HT-29 (cell line): ENCODE measurements around the gene COQ9. TPM values are rescaled to one million over a fixed set of nuclear protein-coding genes. Genes with fewer than 3 reads are reported as not detected.
"Not testable (repeated sequence)": the region's sequence is repeated elsewhere in the genome, so short reads cannot be mapped to it uniquely, and the experiment has no call there.

Source experiments
- DNase-seq: peaks from one replicate; pipeline ENCODE4 v3.0.0-alpha.2; 2015; ENCODE audit warnings: low spot score
- total RNA-seq: library from RNA; depleted of rRNA; stranded (reverse); fragments of >200 nt; shearing (Covaris generic); gene quantifications from 2 replicates; pipeline ENCODE4 v1.2.3, GENCODE V29; 2014; rRNA removed

COQ9 gene, protein sequence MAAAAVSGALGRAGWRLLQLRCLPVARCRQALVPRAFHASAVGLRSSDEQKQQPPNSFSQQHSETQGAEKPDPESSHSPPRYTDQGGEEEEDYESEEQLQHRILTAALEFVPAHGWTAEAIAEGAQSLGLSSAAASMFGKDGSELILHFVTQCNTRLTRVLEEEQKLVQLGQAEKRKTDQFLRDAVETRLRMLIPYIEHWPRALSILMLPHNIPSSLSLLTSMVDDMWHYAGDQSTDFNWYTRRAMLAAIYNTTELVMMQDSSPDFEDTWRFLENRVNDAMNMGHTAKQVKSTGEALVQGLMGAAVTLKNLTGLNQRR
- total RNA-seq: 54.1 and 65.4 TPM in 2 replicates

DNA sequence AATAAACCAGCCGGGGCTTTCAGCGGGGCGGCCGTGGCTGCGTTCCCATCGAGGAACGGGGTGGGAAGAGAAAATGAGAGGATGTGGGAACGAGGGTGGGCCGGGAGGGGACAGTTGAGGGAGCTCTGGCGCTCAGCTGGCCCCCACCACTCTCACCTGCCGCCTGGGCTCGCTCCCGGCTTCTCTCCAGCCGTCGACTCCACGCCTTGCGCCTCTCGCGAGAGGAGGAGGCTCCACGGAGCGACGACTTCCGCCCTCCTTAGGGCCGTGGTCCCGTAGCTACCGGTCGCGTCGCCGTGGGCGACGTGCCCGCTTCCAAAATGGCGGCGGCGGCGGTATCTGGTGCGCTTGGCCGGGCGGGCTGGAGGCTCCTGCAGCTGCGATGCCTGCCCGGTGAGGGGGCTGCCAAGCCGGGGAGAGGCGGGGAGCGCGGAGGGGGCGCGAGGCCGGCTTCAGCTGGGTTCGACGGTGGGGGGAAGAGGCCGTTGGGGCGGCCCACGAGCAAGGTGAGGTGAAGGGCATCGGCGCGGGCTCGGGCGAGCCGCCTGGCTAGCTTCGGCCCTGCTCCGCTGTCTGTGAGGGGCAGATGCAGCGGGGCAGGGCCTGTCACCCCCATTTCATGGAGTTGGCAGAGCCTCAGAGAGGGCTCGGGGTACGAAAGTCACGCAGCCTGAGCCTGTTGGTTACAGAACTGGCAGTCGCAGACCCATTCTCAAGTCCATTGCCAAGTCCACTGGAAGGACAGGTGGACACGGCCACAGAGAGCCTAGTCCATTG, at the start of gene COQ9, which contains the start of gene CIAPIN1:
TSS of gene COQ9 (plus strand) at position 294 of the 777 bp plus-strand sequence. CDS start at position 321, 27 bp downstream.
TSS of gene CIAPIN1 (minus strand) at position 200 of the 777 bp plus-strand sequence. CDS start 6,457 bp downstream, outside the sequence.
- peak; percentile 92 for DNase-seq

DNA sequence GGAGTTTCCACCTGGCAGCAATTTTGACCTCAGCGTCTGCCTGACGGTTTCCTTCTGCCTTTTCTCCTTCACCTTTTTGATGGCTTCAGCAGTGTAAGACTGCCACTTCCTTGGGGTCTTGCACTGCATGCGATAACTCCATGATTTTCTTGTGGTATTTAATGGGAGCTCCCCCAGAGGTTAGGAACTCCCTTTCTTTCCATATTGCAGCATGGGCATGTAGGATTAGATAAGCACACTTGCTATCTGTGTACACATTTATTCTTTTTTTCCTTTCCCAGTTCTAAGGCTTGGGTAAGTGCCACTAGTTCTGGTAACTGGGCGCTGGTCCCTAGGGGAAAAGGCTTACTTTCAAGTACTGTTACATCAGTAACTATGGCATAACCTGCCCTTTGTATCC, 49.8 kb upstream of the COQ9 start:
- DNase-seq: not testable (repeated sequence)

- DNase-seq: no peak
Observed at GRCh38 chr16:57401943-57402640, 45.2 kb upstream of the COQ9 start.

GRCh38 chr16:57403965-57404817, 43.1 kb upstream of the COQ9 start, which contains the start of gene CCL17:
TSS of gene CCL17 (plus strand) at chr16:57404767. CDS start at chr16:57413933, 9,166 bp downstream.
- no peak for DNase-seq

DNA sequence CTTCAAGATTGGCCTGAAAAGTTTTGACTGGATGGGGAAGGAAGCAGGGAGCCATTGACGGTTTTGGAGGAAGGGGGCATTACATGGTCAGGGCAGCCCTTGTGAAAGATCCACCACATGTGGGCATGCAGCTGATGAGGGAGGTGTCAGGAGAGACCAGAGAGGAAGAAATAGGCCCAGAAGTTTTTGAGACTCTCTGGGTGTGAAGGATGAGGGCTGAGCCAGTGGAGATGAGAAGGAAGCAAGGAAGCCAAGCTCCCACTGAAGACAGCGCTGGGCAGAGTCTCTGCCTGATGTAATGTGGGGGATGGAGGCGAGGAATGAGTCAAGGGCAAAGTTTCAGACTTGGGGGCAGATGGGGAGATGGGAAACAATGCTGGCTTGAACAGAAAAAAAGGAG, 42.2 kb upstream of the COQ9 start:
- no peak for DNase-seq

GRCh38 chr16:57406881-57407280, 40.4 kb upstream of the COQ9 start:
- DNase-seq: no peak

GRCh38 chr16:57407521-57408353, 39.5 kb upstream of the COQ9 start:
- DNase-seq: no peak

DNA sequence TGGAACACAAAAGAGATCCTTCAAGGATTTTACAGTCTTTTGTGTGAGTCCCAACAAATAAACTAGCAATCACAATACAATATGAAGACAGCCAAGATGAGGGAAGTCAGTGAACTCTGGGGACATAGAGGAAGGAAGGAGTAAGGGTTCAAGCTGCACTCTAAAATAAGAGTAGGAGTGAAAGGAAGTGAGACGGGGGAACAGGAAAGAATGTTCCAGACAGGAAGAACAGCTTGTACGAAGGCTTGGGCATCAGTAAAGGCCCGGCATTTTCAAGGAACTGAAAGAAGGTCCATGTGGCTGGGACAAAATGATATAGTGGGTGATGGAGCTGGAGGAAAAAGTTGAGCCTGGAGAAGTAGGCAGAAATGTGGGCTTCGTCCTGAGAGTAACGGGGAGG, 38.2 kb upstream of the COQ9 start:
- no peak for DNase-seq

- DNase-seq: no peak
Observed at GRCh38 chr16:57409870-57410587, 37.2 kb upstream of the COQ9 start.

DNA sequence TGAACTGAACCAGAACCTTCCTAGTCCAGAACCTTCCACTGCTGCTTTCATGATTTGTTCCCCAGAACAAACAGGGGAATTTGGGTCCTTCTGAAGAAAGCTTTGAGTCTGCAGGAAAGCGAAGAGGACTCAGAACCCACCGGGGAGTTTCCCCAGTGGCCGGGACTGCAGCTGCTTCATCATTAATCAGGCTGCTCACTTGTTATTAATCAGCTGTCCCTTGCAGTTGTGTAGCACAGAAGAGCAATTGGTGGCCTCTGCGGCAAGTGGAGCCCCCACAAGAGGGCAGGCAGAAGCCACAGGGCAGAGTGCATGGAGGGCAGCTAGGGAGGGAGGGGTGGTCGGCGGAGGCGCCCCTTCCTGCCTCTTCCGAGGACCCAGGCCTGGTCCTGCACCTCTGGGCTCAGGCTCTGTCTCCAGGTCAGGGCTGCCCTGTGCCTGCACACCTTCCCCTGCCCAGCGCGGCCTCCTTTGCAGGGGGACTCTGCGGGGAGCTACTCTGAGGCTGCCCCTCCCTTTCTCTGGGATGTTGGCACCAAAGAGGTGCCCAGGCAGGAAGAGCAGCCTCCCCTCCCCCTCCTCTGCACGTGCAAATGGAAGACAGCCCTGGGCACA, 35.8 kb upstream of the COQ9 start:
- no peak for DNase-seq

DNA sequence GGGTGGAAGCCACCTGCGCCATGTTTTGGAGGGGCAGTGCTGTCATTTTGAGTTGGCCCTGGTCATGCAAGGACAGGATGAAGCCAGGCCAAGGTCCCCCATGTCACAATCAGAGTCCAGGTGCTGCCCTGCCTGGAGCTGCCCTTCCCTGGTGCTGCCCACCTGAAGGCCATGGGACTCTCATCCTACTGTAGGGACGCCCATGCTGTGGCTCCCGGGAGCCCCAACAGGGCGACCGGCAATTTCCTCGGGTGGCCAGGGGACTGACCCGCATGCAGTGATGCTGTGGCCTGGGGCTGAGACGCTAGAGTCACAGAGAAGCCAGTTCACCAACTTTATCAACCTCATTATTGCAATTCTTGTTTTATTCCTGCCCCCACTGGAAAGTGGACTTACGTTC, 34.7 kb upstream of the COQ9 start:
- no peak for DNase-seq

DNA sequence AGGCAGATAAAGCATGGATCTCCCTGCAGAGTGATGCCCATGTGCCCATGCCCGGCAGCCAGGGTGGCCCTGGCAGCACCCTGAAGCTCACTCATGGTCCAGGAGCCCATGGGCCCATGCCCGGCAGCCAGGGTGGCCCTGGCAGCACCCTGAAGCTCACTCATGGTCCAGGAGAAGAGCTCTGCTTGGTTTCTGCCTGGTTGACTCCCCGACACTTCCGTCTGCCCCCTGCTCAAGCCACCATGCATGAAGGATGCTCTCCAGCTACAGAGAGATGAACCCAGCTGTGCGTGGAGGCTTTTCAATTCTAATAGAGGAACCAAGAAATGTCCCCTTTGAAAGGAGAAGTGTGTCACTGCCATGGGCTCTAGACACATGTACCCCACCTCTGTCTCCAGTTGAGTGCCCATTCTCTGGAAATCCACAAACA, 34.0 kb upstream of the COQ9 start:
- no peak for DNase-seq

DNA sequence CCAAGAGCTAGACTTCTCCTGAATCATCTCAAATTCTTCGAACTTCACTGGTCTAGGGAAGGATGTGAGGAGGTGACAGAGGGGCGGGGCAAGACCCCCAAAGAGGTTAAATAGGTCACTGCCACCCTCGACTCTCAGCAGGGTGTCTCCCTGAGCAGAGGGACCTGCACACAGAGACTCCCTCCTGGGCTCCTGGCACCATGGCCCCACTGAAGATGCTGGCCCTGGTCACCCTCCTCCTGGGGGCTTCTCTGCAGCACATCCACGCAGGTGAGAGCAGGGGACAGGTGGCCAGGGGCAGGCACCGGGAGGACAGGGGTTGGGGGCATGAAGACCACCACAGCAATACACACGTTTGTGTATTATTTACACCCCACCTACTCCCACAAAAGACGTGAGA, 33.5 kb upstream of the COQ9 start:
- DNase-seq: no peak

- no peak for DNase-seq
Observed at GRCh38 chr16:57416084-57416483, 31.2 kb upstream of the COQ9 start.

DNA sequence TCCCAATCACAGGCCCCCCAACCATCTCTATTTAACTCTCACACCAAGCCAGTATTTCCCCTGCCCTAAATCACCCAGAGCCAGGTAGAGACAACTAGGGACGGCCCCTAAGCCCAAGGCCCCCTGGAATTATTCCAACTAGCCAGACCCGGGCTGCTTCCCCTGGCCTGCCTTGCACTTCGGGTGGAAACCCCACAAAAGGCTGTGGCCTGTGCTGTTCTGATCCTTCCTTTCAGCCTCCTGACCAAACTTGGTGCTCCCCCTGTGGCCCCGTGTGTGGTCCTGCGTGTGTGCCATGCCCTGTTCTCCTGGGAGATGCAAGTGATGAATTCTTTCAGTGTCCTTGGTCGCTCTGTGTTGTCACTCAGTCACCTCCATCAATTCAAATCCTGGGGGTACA, 27.8 kb upstream of the COQ9 start:
- DNase-seq: no peak

GRCh38 chr16:57422026-57422944, 25.0 kb upstream of the COQ9 start:
- DNase-seq: peak; percentile 79

DNA sequence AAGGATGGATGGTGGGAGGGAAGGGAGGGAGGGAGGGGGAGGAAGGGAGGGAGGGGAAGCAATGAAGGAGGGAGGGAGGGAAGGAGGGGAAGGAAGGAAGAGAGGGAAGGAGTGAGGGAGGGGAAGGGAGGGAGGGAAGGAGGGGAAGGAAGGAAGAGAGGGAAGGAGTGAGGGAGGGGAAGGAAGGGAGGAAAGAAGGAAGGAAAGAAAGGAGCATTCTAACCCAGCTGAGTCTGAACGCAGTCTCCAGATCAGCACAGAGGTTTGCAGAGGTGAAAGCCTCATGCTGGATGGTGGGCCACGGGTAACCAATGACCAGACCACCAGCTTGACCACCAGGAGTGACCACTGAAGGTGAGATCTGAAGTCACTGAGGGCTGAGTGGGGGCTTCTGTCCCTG, 24.1 kb upstream of the COQ9 start:
- DNase-seq: no peak

- no peak for DNase-seq
Observed at GRCh38 chr16:57424583-57424982, 22.7 kb upstream of the COQ9 start.
